Stimulated activated effector memory CD8-positive, alpha-beta T cell treated with anti-CD3 and anti-CD28 coated beads, Interleukin-12 subunit alpha, Interleukin-12 subunit beta, amount 100 ng/mL, for 72 hours (primary cell): ENCODE data around the gene RUNX2.
"Not testable (repeated sequence)": the region's sequence is repeated elsewhere in the genome, so short reads cannot be mapped to it uniquely, and the experiment has no call there.

Experiments
- ATAC-seq: fragments of 150-1000 bp; cut with Tn5 transposase; 2 replicates; pipeline ENCODE4 v1.10.0; 2021
- DNase-seq, 2 donors: peaks; one replicate each; pipeline ENCODE4 v3.0.0; 2021 to 2022; ENCODE audit warnings: low spot score in 2 of 2
- H3K27ac Mint-ChIP-seq: one replicate; pipeline ENCODE4 v1.8.0; 2022; ENCODE audit warnings: mild to moderate bottlenecking, mixed read lengths
- H3K36me3 Mint-ChIP-seq: one replicate; pipeline ENCODE4 v1.8.0; 2022; ENCODE audit warnings: mild to moderate bottlenecking, mixed read lengths
- H3K4me1 Mint-ChIP-seq: one replicate; pipeline ENCODE4 v1.8.0; 2022; ENCODE audit warnings: mixed read lengths
- H3K4me3 Mint-ChIP-seq: one replicate; pipeline ENCODE4 v1.8.0; 2022; ENCODE audit warnings: mild to moderate bottlenecking, mixed read lengths
- H3K9me3 Mint-ChIP-seq: one replicate; pipeline ENCODE4 v1.8.0; 2022; ENCODE audit warnings: mixed read lengths

Gene RUNX2

GRCh38 chr6:45558858-45559257 lies 230.7 kb downstream of the RUNX2 start:
- Mint-ChIP-seq H3K4me3 (no peak overlapping the region), H3K4me1 (peaks cover 29% of the 10 kb centered on the region), H3K27ac (peak overlapping the region; percentile 53), H3K36me3 (peaks cover 8% of the 10 kb centered on the region), H3K9me3 (no peaks in the 10 kb centered on the region)
- DNase-seq (peak in 1 of 2 donors; percentile 44), ATAC-seq (peak; percentile 92)

GRCh38 chr6:45560321-45560820 lies 232.2 kb downstream of the RUNX2 start:
- Mint-ChIP-seq H3K27ac (peak overlapping the region; percentile 52), H3K4me1 (peaks cover 24% of the 10 kb centered on the region), H3K4me3 (peak overlapping the region; percentile 15)
- peak in 1 of 2 donors; percentile 26 for DNase-seq
- not testable (repeated sequence) for H3K9me3 Mint-ChIP-seq, H3K36me3 Mint-ChIP-seq, ATAC-seq

- Mint-ChIP-seq H3K9me3 (no peaks in the 10 kb centered on the region), H3K36me3 (peaks cover 3% of the 10 kb centered on the region), H3K27ac (no peak overlapping the region), H3K4me1 (peaks cover 24% of the 10 kb centered on the region), H3K4me3 (no peak overlapping the region)
- ATAC-seq (no peak), DNase-seq (no peak)
These were observed 234.0 kb downstream of the RUNX2 start for GRCh38 chr6:45562171-45562570.

GRCh38 chr6:45563041-45563440 lies 234.9 kb downstream of the RUNX2 start:
- no peaks in the 10 kb centered on the region for H3K36me3 Mint-ChIP-seq
- H3K4me1 Mint-ChIP-seq: peaks cover 24% of the 10 kb centered on the region
- no peak overlapping the region for H3K4me3 Mint-ChIP-seq
- H3K9me3 Mint-ChIP-seq: no peaks in the 10 kb centered on the region
- DNase-seq: no peak
- no peak for ATAC-seq
- no peak overlapping the region for H3K27ac Mint-ChIP-seq

- Mint-ChIP-seq H3K4me3 (no peak overlapping the region), H3K9me3 (no peaks in the 10 kb centered on the region), H3K27ac (no peak overlapping the region), H3K36me3 (no peaks in the 10 kb centered on the region), H3K4me1 (peaks cover 24% of the 10 kb centered on the region)
- ATAC-seq (no peak), DNase-seq (no peak)
These were observed 235.7 kb downstream of the RUNX2 start for GRCh38 chr6:45563844-45564243.

DNA sequence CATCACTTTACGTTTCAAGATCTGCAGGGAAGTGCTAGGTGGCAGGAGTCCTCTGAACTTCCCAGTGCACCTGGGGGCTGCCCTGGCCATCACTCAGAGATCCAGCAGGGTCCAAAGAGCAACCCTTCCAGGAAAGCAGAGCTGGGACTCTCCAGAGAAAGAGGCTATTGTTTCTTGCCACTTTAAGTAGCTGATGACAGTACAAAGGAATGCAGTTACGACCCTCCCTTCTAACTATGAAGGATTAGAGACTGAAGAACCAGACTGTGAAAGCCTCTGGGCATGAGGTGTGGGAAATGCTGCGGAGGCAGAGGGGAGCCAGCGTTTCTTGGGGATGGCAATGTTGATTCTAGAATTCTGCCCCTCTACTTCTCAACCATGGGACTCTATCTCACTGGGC lies 238.8 kb downstream of the RUNX2 start:
- Mint-ChIP-seq H3K4me3 (no peak overlapping the region), H3K4me1 (peaks cover 24% of the 10 kb centered on the region), H3K36me3 (no peaks in the 10 kb centered on the region), H3K9me3 (no peaks in the 10 kb centered on the region), H3K27ac (no peak overlapping the region)
- DNase-seq (no peak), ATAC-seq (no peak)

DNA sequence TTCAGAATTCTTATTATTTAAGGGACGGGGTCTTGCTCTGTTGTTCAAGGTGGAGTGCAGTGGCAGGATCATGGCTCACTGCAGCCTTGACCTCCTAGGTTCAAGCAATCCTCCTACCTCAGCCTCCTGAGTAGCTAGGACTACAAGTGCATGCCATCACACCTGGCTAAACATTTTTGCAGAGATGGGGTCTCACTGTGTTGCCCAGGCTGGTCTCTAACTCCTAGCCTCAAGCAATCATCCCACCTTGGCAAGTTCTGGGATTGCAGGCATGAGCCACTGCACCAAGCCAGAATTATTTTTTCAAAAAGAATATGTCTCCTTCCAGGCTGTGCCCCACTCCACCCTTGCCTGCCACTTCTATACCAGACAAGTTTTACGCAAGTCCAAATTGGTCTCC lies 239.7 kb downstream of the RUNX2 start:
- Mint-ChIP-seq H3K4me3 (no peak overlapping the region), H3K9me3 (no peaks in the 10 kb centered on the region), H3K27ac (no peak overlapping the region), H3K4me1 (peaks cover 33% of the 10 kb centered on the region), H3K36me3 (no peaks in the 10 kb centered on the region)
- DNase-seq: no peak
- ATAC-seq: no peak

GRCh38 chr6:45568626-45569025 lies 240.5 kb downstream of the RUNX2 start:
- Mint-ChIP-seq H3K9me3 (no peaks in the 10 kb centered on the region), H3K36me3 (no peaks in the 10 kb centered on the region), H3K4me1 (peaks cover 41% of the 10 kb centered on the region), H3K27ac (no peak overlapping the region), H3K4me3 (no peak overlapping the region)
- no peak for ATAC-seq
- DNase-seq: no peak

GRCh38 chr6:45569210-45569945 lies 241.2 kb downstream of the RUNX2 start:
- H3K27ac Mint-ChIP-seq: no peak overlapping the region
- DNase-seq: no peak

DNA sequence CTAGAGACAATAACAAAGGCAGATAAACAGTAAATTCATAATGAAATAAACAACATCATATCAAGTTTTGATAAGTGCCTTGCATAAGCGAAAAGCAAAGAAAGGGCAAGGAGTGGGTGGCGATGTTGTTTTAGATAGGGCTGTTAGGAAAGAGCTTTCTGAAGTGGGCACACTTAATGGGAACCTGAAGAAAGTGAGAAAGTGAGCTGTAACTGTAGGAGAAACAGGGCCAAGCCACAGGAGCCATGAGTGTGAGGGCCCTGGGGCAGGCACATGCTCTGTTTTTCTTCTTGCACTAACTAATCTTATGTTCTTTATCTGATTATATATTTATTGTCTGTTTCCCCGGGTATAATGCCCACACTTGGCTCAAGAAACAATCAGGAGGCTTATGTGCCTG lies 243.0 kb downstream of the RUNX2 start:
- Mint-ChIP-seq H3K4me1 (peaks cover 43% of the 10 kb centered on the region), H3K4me3 (no peak overlapping the region), H3K36me3 (no peaks in the 10 kb centered on the region), H3K9me3 (no peaks in the 10 kb centered on the region), H3K27ac (no peak overlapping the region)
- DNase-seq: no peak
- ATAC-seq: no peak

More at GRCh38 chr6:45569210-45569945, 241.2 kb downstream of the RUNX2 start:
- Mint-ChIP-seq H3K4me3 (no peak overlapping the region), H3K36me3 (no peaks in the 10 kb centered on the region), H3K9me3 (no peaks in the 10 kb centered on the region), H3K4me1 (peaks cover 42% of the 10 kb centered on the region)
- ATAC-seq: no peak

- H3K4me3 Mint-ChIP-seq: no peak overlapping the region
- H3K27ac Mint-ChIP-seq: peak overlapping the region; percentile 62
- no peak for DNase-seq
- H3K9me3 Mint-ChIP-seq: no peaks in the 10 kb centered on the region
- peaks cover 47% of the 10 kb centered on the region for H3K4me1 Mint-ChIP-seq
- ATAC-seq: no peak
- H3K36me3 Mint-ChIP-seq: no peaks in the 10 kb centered on the region
These were observed 244.7 kb downstream of the RUNX2 start for GRCh38 chr6:45572833-45573232.

- Mint-ChIP-seq H3K9me3 (no peaks in the 10 kb centered on the region), H3K4me3 (no peak overlapping the region), H3K27ac (no peak overlapping the region), H3K4me1 (peaks cover 41% of the 10 kb centered on the region), H3K36me3 (no peaks in the 10 kb centered on the region)
- ATAC-seq (no peak), DNase-seq (no peak)
These were observed 245.9 kb downstream of the RUNX2 start for GRCh38 chr6:45574014-45574461.

GRCh38 chr6:45574885-45575284 lies 246.8 kb downstream of the RUNX2 start:
- Mint-ChIP-seq H3K4me1 (peaks cover 32% of the 10 kb centered on the region), H3K4me3 (no peak overlapping the region), H3K36me3 (no peaks in the 10 kb centered on the region), H3K9me3 (no peaks in the 10 kb centered on the region), H3K27ac (no peak overlapping the region)
- no peak for ATAC-seq
- no peak for DNase-seq

DNA sequence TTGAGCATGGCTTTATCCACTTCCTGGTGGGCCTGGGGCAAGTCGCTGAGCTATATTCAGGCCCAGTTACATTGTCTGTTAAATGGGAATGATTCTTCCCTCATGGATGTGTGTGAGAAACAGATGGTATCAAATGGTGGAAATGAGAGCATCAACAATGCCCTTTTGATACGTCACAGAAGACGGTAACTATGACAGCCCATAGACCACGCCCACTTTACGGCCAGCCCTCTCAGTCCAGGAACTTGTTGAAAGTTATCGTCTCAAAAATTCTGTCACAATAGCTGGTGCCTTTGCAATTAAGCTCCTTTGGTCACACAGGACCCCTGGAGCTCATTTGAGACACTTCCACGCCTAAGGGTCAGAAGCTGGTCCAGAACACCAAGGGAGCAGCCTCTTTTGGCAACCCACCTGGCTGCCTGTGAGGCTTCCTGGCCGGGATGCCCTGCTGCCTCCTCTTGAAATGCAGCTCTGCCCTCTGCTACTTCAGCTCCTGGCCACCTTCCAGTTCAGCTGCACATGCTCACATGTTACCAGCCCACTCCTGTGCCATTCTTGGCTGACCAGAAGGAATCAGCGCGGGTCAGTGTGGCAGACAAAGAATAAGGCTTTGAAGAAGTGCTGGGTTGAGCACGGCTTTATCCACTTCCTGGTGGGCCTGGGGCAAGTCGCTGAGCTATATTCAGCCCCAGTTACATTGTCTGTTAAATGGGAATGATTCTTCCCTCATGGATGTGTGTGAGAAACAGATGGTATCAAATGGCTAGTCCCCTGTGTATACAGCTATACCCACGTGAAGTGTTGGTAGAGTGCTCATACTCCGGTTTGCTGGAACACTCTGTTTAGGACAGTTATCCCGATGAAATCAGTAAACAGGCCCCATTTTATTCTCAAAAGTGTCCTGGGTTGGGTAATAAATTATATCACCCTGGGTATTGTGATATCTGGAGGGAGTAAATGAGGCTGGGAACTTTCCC lies 248.8 kb downstream of the RUNX2 start:
- Mint-ChIP-seq H3K36me3 (no peaks in the 10 kb centered on the region), H3K4me1 (peaks cover 23% of the 10 kb centered on the region), H3K27ac (no peak overlapping the region), H3K4me3 (no peak overlapping the region), H3K9me3 (peaks cover 3% of the 10 kb centered on the region)
- no peak for ATAC-seq
- DNase-seq: peak in 1 of 2 donors; percentile 44

DNA sequence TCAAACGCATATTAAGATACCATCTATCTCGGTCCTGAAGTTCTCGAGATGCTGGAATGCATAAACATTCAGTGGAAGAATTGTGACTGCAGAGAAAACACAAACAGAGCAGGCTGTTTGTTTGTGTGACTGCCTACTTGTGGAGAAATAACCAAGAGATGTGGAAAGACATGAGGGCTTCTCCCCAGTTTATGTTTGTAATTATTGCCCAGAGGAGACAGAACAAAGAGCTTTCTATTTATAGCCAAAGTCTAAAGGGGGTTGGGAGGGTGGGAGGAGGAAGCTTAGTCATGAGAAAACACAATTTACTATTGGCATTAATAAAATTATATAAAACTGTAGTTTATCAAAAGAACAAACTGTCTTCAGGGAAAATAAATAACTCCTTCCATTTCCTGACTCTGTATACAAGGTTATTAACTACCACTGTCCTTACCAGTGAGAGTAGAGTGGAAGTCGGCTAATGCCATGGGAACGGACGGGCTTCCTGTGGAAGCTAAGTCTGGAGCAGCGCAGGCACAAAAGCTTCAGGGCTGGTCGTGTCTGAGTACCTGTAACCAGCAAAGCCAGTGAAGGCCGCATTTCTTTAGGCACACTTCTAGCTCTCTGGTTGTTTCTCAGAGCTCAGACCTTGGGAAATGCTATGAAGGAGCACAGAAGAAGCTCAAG lies 249.8 kb downstream of the RUNX2 start:
- peak in 1 of 2 donors; percentile 17 for DNase-seq
- H3K4me1 Mint-ChIP-seq: peaks cover 12% of the 10 kb centered on the region
- H3K4me3 Mint-ChIP-seq: no peak overlapping the region
- H3K27ac Mint-ChIP-seq: no peak overlapping the region
- H3K9me3 Mint-ChIP-seq: peaks cover 3% of the 10 kb centered on the region
- ATAC-seq: no peak
- H3K36me3 Mint-ChIP-seq: no peaks in the 10 kb centered on the region
